Loucy (cell line): ENCODE data around the gene ZNF536.

Experiments
- H2AFZ ChIP-seq: fragments of 200-600 bp; sonication (generic); 2 replicates; pipeline ENCODE4 v1.6.0; 2016; ENCODE audit warnings: antibody characterized with exemption, mild to moderate bottlenecking, low read length, moderate library complexity
- H3F3A ChIP-seq: fragments of 200-600 bp; 2 replicates; pipeline ENCODE4 v1.6.0; 2016; ENCODE audit warnings: antibody characterized with exemption, low read depth, mild to moderate bottlenecking
- H3K27me3 ChIP-seq: fragments of 200-600 bp; sonication (generic); 2 replicates; pipeline ENCODE4 v1.6.1; 2014; ENCODE audit warnings: low read length, mild to moderate bottlenecking; ENCODE audit not compliant: insufficient read depth, poor library complexity, severe bottlenecking
- H3K36me3 ChIP-seq: fragments of 200-600 bp; sonication (generic); 2 replicates; pipeline ENCODE4 v1.6.1; 2016; ENCODE audit warnings: low read length; ENCODE audit not compliant: insufficient read depth
- H3K4me1 ChIP-seq: fragments of 200-600 bp; sonication (generic); 2 replicates; pipeline ENCODE4 v1.5.1; 2014; ENCODE audit warnings: low read length, mild to moderate bottlenecking; ENCODE audit not compliant: insufficient read depth, poor library complexity, severe bottlenecking
- H3K4me2 ChIP-seq: fragments of 200-600 bp; sonication (generic); 2 replicates; pipeline ENCODE4 v1.6.0; 2014; ENCODE audit warnings: antibody characterized with exemption, low read length, low read depth, mild to moderate bottlenecking; ENCODE audit not compliant: poor library complexity, severe bottlenecking
- H3K4me3 ChIP-seq: fragments of 200-600 bp; sonication (generic); 2 replicates; pipeline ENCODE4 v1.5.1; 2014; ENCODE audit warnings: low read length, mild to moderate bottlenecking, mixed read lengths; ENCODE audit not compliant: poor library complexity, severe bottlenecking
- H3K79me2 ChIP-seq: fragments of 200-600 bp; sonication (generic); 2 replicates; pipeline ENCODE4 v1.6.1; 2014; ENCODE audit warnings: low read length; ENCODE audit not compliant: insufficient read depth
- H3K9ac ChIP-seq: fragments of 200-600 bp; sonication (generic); 2 replicates; pipeline ENCODE4 v1.6.0; 2014; ENCODE audit warnings: mild to moderate bottlenecking, low read depth, low read length, moderate library complexity; ENCODE audit not compliant: poor library complexity, severe bottlenecking
- H3K9me2 ChIP-seq: fragments of 200-600 bp; sonication (generic); replicated peaks from 2 replicates; pipeline ENCODE4 v1.6.1; 2016; ENCODE audit warnings: low read depth, low read length, mixed read lengths
- H3K9me3 ChIP-seq: fragments of 200-600 bp; sonication (generic); 2 replicates; pipeline ENCODE4 v1.6.1; 2014; ENCODE audit warnings: mild to moderate bottlenecking, antibody characterized with exemption, low read length, low read depth; ENCODE audit not compliant: insufficient read depth
- H4K20me1 ChIP-seq: fragments of 200-600 bp; sonication (generic); 2 replicates; pipeline ENCODE4 v1.6.0; 2014; ENCODE audit warnings: antibody characterized with exemption, low read length, mild to moderate bottlenecking; ENCODE audit not compliant: insufficient read depth, poor library complexity, severe bottlenecking
- CTCF ChIP-seq: fragments of 200-600 bp; sonication (generic); conservative IDR thresholded peaks from 2 replicates; pipeline ENCODE4 v1.5.1; 2014; ENCODE audit warnings: mild to moderate bottlenecking, antibody characterized with exemption, low read length
- EZH2phosphoT487 ChIP-seq: fragments of 200-600 bp; IDR thresholded peaks from 2 replicates; pipeline ENCODE4 v1.6.1; 2018; ENCODE audit warnings: antibody characterized with exemption, mild to moderate bottlenecking, moderate library complexity, borderline replicate concordance

Gene ZNF536

GRCh38 chr19:30563691-30564090, 191.5 kb downstream of the ZNF536 start:
- H3K4me3 ChIP-seq: no peak overlapping the region
- H3K36me3 ChIP-seq: no peaks in the 10 kb centered on the region
- H3K4me1 ChIP-seq: no peaks in the 10 kb centered on the region
- no peak for TF ChIP-seq EZH2phosphoT487
- no peak for TF ChIP-seq CTCF
- no peak overlapping the region for H3K9ac ChIP-seq
- H2AFZ ChIP-seq: no peak overlapping the region
- H3K4me2 ChIP-seq: no peak overlapping the region
- peaks cover 7% of the 10 kb centered on the region; the same call in 1 of the 2 replicates for H3K9me3 ChIP-seq
- no peaks in the 10 kb centered on the region for H3F3A ChIP-seq
- no peaks in the 10 kb centered on the region for H3K27me3 ChIP-seq
- H3K79me2 ChIP-seq: no peaks in the 10 kb centered on the region
- H3K9me2 ChIP-seq: no peaks in the 10 kb centered on the region
- H4K20me1 ChIP-seq: no peaks in the 10 kb centered on the region

- Histone ChIP-seq H3K9ac (no peak overlapping the region), H2AFZ (no peak overlapping the region), H3K9me3 (peaks cover 7% of the 10 kb centered on the region; the same call in 1 of the 2 replicates), H3K4me3 (no peak overlapping the region), H3K36me3 (no peaks in the 10 kb centered on the region), H3K4me1 (no peaks in the 10 kb centered on the region), H3K4me2 (no peak overlapping the region), H3K27me3 (no peaks in the 10 kb centered on the region), H3F3A (no peaks in the 10 kb centered on the region), H3K9me2 (no peaks in the 10 kb centered on the region), H4K20me1 (no peaks in the 10 kb centered on the region), H3K79me2 (no peaks in the 10 kb centered on the region)
- TF ChIP-seq CTCF: no peak
- no peak for TF ChIP-seq EZH2phosphoT487
Observed at GRCh38 chr19:30564551-30565011, 192.4 kb downstream of the ZNF536 start.

- Histone ChIP-seq H3K4me3 (no peak overlapping the region), H3K4me1 (no peaks in the 10 kb centered on the region), H3K79me2 (no peaks in the 10 kb centered on the region), H3K4me2 (no peak overlapping the region), H2AFZ (no peak overlapping the region), H3K36me3 (no peaks in the 10 kb centered on the region), H4K20me1 (no peaks in the 10 kb centered on the region), H3F3A (no peaks in the 10 kb centered on the region), H3K9me3 (peaks cover 7% of the 10 kb centered on the region; the same call in 1 of the 2 replicates), H3K27me3 (no peaks in the 10 kb centered on the region), H3K9ac (no peak overlapping the region), H3K9me2 (no peaks in the 10 kb centered on the region)
- TF ChIP-seq CTCF: no peak
- TF ChIP-seq EZH2phosphoT487: no peak
Observed at GRCh38 chr19:30565636-30566035, 193.5 kb downstream of the ZNF536 start.
